Caco-2 (cell line): Measurements from ENCODE around the gene TMOD1. TPM values are rescaled to one million over a fixed set of nuclear protein-coding genes. Genes with fewer than 3 reads are reported as not detected.

Experiments
- BruUV-seq: library from RNA; stranded (reverse); fragments of 400-500 nt; replicated peaks from 2 replicates; lab custom pipeline; 2021; lab: Mats Ljungman, UMichigan
- CTCF ChIA-PET: fragments of 300-600 bp; sonication (Branson Sonifier 250); formaldehyde crosslinking; loops from one replicate; lab custom pipeline; 2022; ENCODE audit warnings: antibody characterized with exemption; lab: Charles Lee
- POLR2A ChIA-PET: fragments of 300-600 bp; sonication (Branson Sonifier 250); formaldehyde crosslinking; loops from one replicate; lab custom pipeline; 2022; ENCODE audit warnings: antibody characterized with exemption; lab: Charles Lee
- DNase-seq, 2 experiments: peaks; one replicate each; pipeline versions ENCODE4 v3.0.0 to v3.0.0-alpha.2; 2020 to 2022
- H3K27me3 ChIP-seq: replicated peaks from 2 replicates; pipeline ENCODE4 v1.6.0; 2011; ENCODE audit warnings: low read length; ENCODE audit not compliant: control insufficient read depth, insufficient read depth
- H3K36me3 ChIP-seq: 2 replicates; pipeline ENCODE4 v1.5.1; 2011; ENCODE audit warnings: low read length; ENCODE audit not compliant: control insufficient read depth, insufficient read depth
- H3K4me1 ChIP-seq: fragments of 250-450 bp; sonication (Bioruptor Pico); 2 replicates; pipeline ENCODE4 v1.5.1; 2020; ENCODE audit warnings: mild to moderate bottlenecking
- H3K4me3 ChIP-seq: 2 replicates; pipeline ENCODE4 v1.5.1; 2011; ENCODE audit warnings: low read depth, mild to moderate bottlenecking, control low read depth, low read length
- H3K9me3 ChIP-seq: fragments of 250-450 bp; sonication (Bioruptor Pico); 2 replicates; pipeline ENCODE4 v1.5.1; 2020; ENCODE audit warnings: mild to moderate bottlenecking, moderate library complexity
- H3K27ac Mint-ChIP-seq: one replicate; pipeline ENCODE4 v1.8.0; 2022; ENCODE audit warnings: mixed read lengths; ENCODE audit not compliant: unreplicated experiment
- H3K27me3 Mint-ChIP-seq: one replicate; pipeline ENCODE4 v1.8.0; 2022; ENCODE audit warnings: mixed read lengths; ENCODE audit not compliant: insufficient read depth, unreplicated experiment
- H3K36me3 Mint-ChIP-seq: one replicate; pipeline ENCODE4 v1.8.0; 2022; ENCODE audit warnings: mild to moderate bottlenecking, mixed read lengths; ENCODE audit not compliant: insufficient read depth, unreplicated experiment
- H3K4me1 Mint-ChIP-seq: one replicate; pipeline ENCODE4 v1.8.0; 2022; ENCODE audit warnings: low read depth, mixed read lengths; ENCODE audit not compliant: unreplicated experiment
- H3K4me3 Mint-ChIP-seq: one replicate; pipeline ENCODE4 v1.8.0; 2022; ENCODE audit warnings: mild to moderate bottlenecking, moderate library complexity, mixed read lengths; ENCODE audit not compliant: unreplicated experiment
- H3K9me3 Mint-ChIP-seq: one replicate; pipeline ENCODE4 v1.8.0; 2022; ENCODE audit warnings: mixed read lengths; ENCODE audit not compliant: unreplicated experiment
- intact Hi-C: fragments of 100-400 bp; cut with micrococcal nuclease; formaldehyde crosslinking; loops from one replicate; pipeline ENCODE4 v1.10.0; 2022; ENCODE audit not compliant: unreplicated experiment
- total RNA-seq: library from RNA; stranded (reverse); gene quantifications from 2 replicates; pipeline ENCODE4 v1.2.3, GENCODE V29; 2022
- TF ChIP-seq, protein P1 (sequence below), 2 experiments: fragments of 200-600 bp in 1 of 2; IDR thresholded peaks; 1 replicate in 1 of 2; 2 replicates in 1 of 2; pipeline versions ENCODE4 v1.5.1 to v1.8.0; 2011 to 2022; ENCODE audit warnings: antibody characterized with exemption in 1 of 2, control low read depth in 1 of 2, inconsistent platforms in 1 of 2, low read depth in 1 of 2, low read length in 1 of 2, mild to moderate bottlenecking in 1 of 2, moderate library complexity in 1 of 2; ENCODE audit not compliant: insufficient read depth in 1 of 2, severe bottlenecking in 1 of 2, unreplicated experiment in 1 of 2

The TMOD1 gene
- total RNA-seq, 1 experiment from 2014 or later: 1.1 TPM

- BruUV-seq: no TSS peak
- peaks cover 12% of the 10 kb centered on the region; the same call in 1 of the 2 replicates for H3K4me1 ChIP-seq
- H3K36me3 ChIP-seq: no peaks in the 10 kb centered on the region
- TF ChIP-seq, protein P1, sequence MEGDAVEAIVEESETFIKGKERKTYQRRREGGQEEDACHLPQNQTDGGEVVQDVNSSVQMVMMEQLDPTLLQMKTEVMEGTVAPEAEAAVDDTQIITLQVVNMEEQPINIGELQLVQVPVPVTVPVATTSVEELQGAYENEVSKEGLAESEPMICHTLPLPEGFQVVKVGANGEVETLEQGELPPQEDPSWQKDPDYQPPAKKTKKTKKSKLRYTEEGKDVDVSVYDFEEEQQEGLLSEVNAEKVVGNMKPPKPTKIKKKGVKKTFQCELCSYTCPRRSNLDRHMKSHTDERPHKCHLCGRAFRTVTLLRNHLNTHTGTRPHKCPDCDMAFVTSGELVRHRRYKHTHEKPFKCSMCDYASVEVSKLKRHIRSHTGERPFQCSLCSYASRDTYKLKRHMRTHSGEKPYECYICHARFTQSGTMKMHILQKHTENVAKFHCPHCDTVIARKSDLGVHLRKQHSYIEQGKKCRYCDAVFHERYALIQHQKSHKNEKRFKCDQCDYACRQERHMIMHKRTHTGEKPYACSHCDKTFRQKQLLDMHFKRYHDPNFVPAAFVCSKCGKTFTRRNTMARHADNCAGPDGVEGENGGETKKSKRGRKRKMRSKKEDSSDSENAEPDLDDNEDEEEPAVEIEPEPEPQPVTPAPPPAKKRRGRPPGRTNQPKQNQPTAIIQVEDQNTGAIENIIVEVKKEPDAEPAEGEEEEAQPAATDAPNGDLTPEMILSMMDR (IDR thresholded peaks at IDR 0.05; ENCODE audit: insufficient read depth in 1 of 2, low read depth in 1 of 2, low read length in 1 of 2, severe bottlenecking in 1 of 2, unreplicated experiment in 1 of 2): no peak
- H3K9me3 ChIP-seq: no peaks in the 10 kb centered on the region
- Mint-ChIP-seq H3K36me3 (peaks cover 13% of the 10 kb centered on the region), H3K4me3 (no peak overlapping the region), H3K27me3 (no peaks in the 10 kb centered on the region), H3K9me3 (no peaks in the 10 kb centered on the region), H3K4me1 (peaks cover 10% of the 10 kb centered on the region), H3K27ac (no peak overlapping the region)
- intact Hi-C loops: no loop called here
- DNase-seq: peak in 1 of 2 experiments; percentile 24
- no peak overlapping the region for H3K4me3 ChIP-seq
- POLR2A ChIA-PET: no interaction called here
- no peaks in the 10 kb centered on the region for H3K27me3 ChIP-seq
- CTCF ChIA-PET: no interaction called here
Observed at GRCh38 chr9:97525451-97525850, 24.0 kb downstream of the TMOD1 start.

DNA sequence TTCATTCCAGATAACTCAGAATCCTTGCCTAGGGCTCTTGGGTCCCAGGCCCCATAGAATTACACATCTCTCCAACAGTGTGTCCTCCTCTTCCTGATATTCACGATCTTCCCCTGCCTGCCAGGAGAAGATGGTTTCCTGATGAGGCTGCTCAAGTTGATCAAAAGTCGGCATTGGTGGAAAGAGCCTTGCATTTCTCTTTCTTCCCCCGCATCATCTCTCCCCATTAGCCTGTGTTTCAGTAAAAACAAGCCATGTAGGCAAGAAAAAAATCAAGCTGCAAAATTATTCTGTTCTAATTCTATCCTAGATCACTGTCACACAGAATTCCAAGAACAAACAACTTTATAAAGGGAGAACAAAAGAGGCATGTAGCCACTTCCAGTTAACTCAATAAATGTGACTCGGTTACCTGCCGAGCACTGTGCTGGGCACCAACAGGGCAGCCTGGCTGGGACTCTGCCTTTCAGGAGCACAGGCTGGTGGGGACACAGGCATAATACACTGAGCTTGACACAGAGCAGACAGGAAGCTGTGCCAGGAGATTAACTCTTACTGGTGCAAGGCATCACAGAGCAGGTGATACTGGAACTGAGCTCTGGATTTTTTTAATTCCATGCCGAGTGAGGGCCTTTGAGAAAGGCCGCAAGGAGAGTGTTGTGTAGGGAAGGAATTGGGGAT, 25.6 kb downstream of the TMOD1 start:
- CTCF ChIA-PET: no interaction called here
- POLR2A ChIA-PET: no interaction called here
- Histone ChIP-seq H3K27me3 (no peaks in the 10 kb centered on the region), H3K36me3 (no peaks in the 10 kb centered on the region), H3K4me3 (no peak overlapping the region), H3K4me1 (peaks cover 12% of the 10 kb centered on the region; the same call in 1 of the 2 replicates), H3K9me3 (no peaks in the 10 kb centered on the region)
- no TSS peak for BruUV-seq
- no peak for DNase-seq
- TF ChIP-seq, protein P1 (IDR thresholded peaks at IDR 0.05; ENCODE audit: insufficient read depth in 1 of 2, low read depth in 1 of 2, low read length in 1 of 2, severe bottlenecking in 1 of 2, unreplicated experiment in 1 of 2): no peak
- Mint-ChIP-seq H3K9me3 (no peaks in the 10 kb centered on the region), H3K27me3 (no peaks in the 10 kb centered on the region), H3K27ac (peak overlapping the region; percentile 46), H3K4me3 (no peak overlapping the region), H3K4me1 (peaks cover 10% of the 10 kb centered on the region), H3K36me3 (peaks cover 13% of the 10 kb centered on the region)
- intact Hi-C loops: no loop called here

- Mint-ChIP-seq H3K4me3 (no peak overlapping the region), H3K27me3 (no peaks in the 10 kb centered on the region), H3K9me3 (no peaks in the 10 kb centered on the region), H3K4me1 (peaks cover 10% of the 10 kb centered on the region), H3K27ac (peak overlapping the region; percentile 46), H3K36me3 (peaks cover 13% of the 10 kb centered on the region)
- no TSS peak for BruUV-seq
- H3K4me3 ChIP-seq: no peak overlapping the region
- CTCF ChIA-PET: interaction anchor here (0.6 kb wide), 1 partner anchor 10 kb away, joined by 3 read pairs; no protein-coding TSS in a partner anchor
- TF ChIP-seq, protein P1 (IDR thresholded peaks at IDR 0.05; ENCODE audit: insufficient read depth in 1 of 2, low read depth in 1 of 2, low read length in 1 of 2, severe bottlenecking in 1 of 2, unreplicated experiment in 1 of 2): no peak
- intact Hi-C loops: loop anchor here (1.0 kb wide), 1 partner anchor 70 kb away; no protein-coding TSS in a partner anchor
- H3K36me3 ChIP-seq: no peaks in the 10 kb centered on the region
- H3K4me1 ChIP-seq: peaks cover 12% of the 10 kb centered on the region; the same call in 1 of the 2 replicates
- H3K9me3 ChIP-seq: no peaks in the 10 kb centered on the region
- POLR2A ChIA-PET: no interaction called here
- no peak for DNase-seq
- no peaks in the 10 kb centered on the region for H3K27me3 ChIP-seq
Observed at GRCh38 chr9:97527626-97528528, 26.4 kb downstream of the TMOD1 start.
